Measurements from ENCODE around the gene AGO4.

- TF ChIP-seq, protein P1, sequence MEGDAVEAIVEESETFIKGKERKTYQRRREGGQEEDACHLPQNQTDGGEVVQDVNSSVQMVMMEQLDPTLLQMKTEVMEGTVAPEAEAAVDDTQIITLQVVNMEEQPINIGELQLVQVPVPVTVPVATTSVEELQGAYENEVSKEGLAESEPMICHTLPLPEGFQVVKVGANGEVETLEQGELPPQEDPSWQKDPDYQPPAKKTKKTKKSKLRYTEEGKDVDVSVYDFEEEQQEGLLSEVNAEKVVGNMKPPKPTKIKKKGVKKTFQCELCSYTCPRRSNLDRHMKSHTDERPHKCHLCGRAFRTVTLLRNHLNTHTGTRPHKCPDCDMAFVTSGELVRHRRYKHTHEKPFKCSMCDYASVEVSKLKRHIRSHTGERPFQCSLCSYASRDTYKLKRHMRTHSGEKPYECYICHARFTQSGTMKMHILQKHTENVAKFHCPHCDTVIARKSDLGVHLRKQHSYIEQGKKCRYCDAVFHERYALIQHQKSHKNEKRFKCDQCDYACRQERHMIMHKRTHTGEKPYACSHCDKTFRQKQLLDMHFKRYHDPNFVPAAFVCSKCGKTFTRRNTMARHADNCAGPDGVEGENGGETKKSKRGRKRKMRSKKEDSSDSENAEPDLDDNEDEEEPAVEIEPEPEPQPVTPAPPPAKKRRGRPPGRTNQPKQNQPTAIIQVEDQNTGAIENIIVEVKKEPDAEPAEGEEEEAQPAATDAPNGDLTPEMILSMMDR (IDR thresholded peaks at IDR 0.05): no peak
- no peak for TF ChIP-seq POLR2A (IDR thresholded peaks at IDR 0.05)
Measured at GRCh38 chr1:35850051-35850450, 42.2 kb downstream of the AGO4 start.
